ENCODE results near the gene CXCR3.
"Not testable (repeated sequence)": the region's sequence is repeated elsewhere in the genome, so short reads cannot be mapped to it uniquely, and the experiment has no call there.

Gene CXCR3

DNA sequence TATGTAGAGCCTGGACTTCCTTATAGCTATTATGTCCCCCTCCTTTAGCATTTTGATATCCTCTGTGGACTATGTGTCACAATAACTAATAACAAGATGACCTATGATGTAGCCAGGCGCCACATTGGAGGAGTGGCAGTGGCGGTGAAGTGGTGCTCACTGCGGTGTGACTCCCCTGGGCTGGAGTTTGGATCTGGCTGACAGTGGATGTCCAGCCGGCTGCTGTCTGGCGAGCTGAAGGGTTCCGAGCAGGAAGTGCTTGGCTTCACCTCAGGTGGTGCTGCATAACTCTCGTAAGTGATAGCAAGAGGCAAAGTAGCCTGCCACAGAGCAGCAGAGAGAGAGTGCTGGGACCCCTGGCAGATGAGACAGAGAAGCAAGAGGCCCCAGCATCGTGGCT is 25.1 kb downstream of the CXCR3 start:
- H3K4me3 ChIP-seq (ENCODE audit: low read depth in 1 of 2, low read length in 2 of 2); H3K9ac ChIP-seq (ENCODE audit: low read depth in 1 of 2, low read length in 2 of 2); H3K4me1 ChIP-seq (ENCODE audit: control insufficient read depth in 1 of 2, insufficient read depth in 2 of 2, low read length in 2 of 2); H3K9me3 ChIP-seq (ENCODE audit: control insufficient read depth in 1 of 2, low read length in 2 of 2); H3K27ac ChIP-seq (ENCODE audit: low read depth, low read length); H3K27me3 ChIP-seq (ENCODE audit: control insufficient read depth in 1 of 2, insufficient read depth in 2 of 2, low read length in 2 of 2): not testable (repeated sequence)
- peaks cover 0 to 12% of the 10 kb centered on the region in 2 donors for H3K36me3 ChIP-seq (ENCODE audit: control insufficient read depth in 1 of 2, insufficient read depth in 2 of 2, low read length in 2 of 2)

DNA sequence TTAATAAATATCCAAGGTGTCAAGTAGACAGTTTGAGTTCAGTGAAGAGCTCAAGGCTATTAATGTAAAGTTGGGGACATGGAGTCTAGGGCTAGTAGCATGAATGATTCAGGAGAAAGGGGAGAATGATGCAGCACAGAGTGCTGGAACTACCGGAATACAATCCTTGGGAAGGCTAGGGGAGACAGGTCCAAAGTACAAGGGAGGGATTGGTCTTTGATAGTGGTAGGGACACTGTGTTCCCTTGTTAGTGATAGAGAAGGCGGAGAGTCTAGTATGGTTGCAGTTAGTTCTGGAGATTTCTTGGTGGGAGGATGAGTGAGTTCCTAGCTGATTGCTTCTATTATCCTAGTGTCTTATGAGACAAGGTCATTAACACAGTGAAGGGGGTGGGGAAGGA is 31.4 kb downstream of the CXCR3 start:
- Histone ChIP-seq H3K9ac (ENCODE audit: low read depth in 1 of 2, low read length in 2 of 2) (no peak overlapping the region), H3K9me3 (ENCODE audit: control insufficient read depth in 1 of 2, low read length in 2 of 2) (no peaks in the 10 kb centered on the region), H3K36me3 (ENCODE audit: control insufficient read depth in 1 of 2, insufficient read depth in 2 of 2, low read length in 2 of 2) (no peaks in the 10 kb centered on the region), H3K4me3 (ENCODE audit: low read depth in 1 of 2, low read length in 2 of 2) (no peak overlapping the region), H3K27ac (ENCODE audit: low read depth, low read length) (no peak overlapping the region), H3K4me1 (ENCODE audit: control insufficient read depth in 1 of 2, insufficient read depth in 2 of 2, low read length in 2 of 2) (no peaks in the 10 kb centered on the region), H3K27me3 (ENCODE audit: control insufficient read depth in 1 of 2, insufficient read depth in 2 of 2, low read length in 2 of 2) (no peaks in the 10 kb centered on the region)

DNA sequence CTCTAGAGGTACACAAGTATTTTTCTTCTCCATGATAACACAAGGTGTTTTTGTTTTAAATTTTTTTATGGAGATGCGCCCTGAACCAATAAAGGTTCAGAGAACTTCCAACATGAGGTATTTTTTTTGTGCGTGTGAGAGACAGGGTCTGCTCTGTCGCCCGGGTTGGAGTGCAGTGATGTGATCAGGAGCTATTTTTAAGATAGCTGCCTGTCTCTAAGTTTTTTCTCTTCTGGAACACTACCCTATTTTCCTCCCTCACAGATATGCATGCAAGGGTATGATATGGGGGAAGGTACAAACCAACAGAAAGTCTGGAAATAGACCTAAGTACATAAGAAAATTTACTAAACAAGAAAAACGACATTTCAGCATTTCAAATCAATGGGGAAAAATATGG is 37.1 kb downstream of the CXCR3 start:
- H3K36me3 ChIP-seq (ENCODE audit: control insufficient read depth in 1 of 2, insufficient read depth in 2 of 2, low read length in 2 of 2), result peaks cover 0 to 3% of the 10 kb centered on the region in 2 donors
- no peaks in the 10 kb centered on the region for H3K4me1 ChIP-seq (ENCODE audit: control insufficient read depth in 1 of 2, insufficient read depth in 2 of 2, low read length in 2 of 2)
- no peak overlapping the region for H3K27ac ChIP-seq (ENCODE audit: low read depth, low read length)
- H3K9me3 ChIP-seq (ENCODE audit: control insufficient read depth in 1 of 2, low read length in 2 of 2), result no peaks in the 10 kb centered on the region
- H3K27me3 ChIP-seq (ENCODE audit: control insufficient read depth in 1 of 2, insufficient read depth in 2 of 2, low read length in 2 of 2), result no peaks in the 10 kb centered on the region
- H3K9ac ChIP-seq (ENCODE audit: low read depth in 1 of 2, low read length in 2 of 2), result no peak overlapping the region
- no peak overlapping the region for H3K4me3 ChIP-seq (ENCODE audit: low read depth in 1 of 2, low read length in 2 of 2)

- Histone ChIP-seq H3K9me3 (ENCODE audit: control insufficient read depth in 1 of 2, low read length in 2 of 2) (no peaks in the 10 kb centered on the region), H3K27me3 (ENCODE audit: control insufficient read depth in 1 of 2, insufficient read depth in 2 of 2, low read length in 2 of 2) (no peaks in the 10 kb centered on the region), H3K27ac (ENCODE audit: low read depth, low read length) (no peak overlapping the region), H3K36me3 (ENCODE audit: control insufficient read depth in 1 of 2, insufficient read depth in 2 of 2, low read length in 2 of 2) (peaks cover 0 to 5% of the 10 kb centered on the region in 2 donors), H3K4me1 (ENCODE audit: control insufficient read depth in 1 of 2, insufficient read depth in 2 of 2, low read length in 2 of 2) (no peaks in the 10 kb centered on the region), H3K9ac (ENCODE audit: low read depth in 1 of 2, low read length in 2 of 2) (no peak overlapping the region), H3K4me3 (ENCODE audit: low read depth in 1 of 2, low read length in 2 of 2) (no peak overlapping the region)
Measured at GRCh38 chrX:71579990-71580380, 38.3 kb downstream of the CXCR3 start.

DNA sequence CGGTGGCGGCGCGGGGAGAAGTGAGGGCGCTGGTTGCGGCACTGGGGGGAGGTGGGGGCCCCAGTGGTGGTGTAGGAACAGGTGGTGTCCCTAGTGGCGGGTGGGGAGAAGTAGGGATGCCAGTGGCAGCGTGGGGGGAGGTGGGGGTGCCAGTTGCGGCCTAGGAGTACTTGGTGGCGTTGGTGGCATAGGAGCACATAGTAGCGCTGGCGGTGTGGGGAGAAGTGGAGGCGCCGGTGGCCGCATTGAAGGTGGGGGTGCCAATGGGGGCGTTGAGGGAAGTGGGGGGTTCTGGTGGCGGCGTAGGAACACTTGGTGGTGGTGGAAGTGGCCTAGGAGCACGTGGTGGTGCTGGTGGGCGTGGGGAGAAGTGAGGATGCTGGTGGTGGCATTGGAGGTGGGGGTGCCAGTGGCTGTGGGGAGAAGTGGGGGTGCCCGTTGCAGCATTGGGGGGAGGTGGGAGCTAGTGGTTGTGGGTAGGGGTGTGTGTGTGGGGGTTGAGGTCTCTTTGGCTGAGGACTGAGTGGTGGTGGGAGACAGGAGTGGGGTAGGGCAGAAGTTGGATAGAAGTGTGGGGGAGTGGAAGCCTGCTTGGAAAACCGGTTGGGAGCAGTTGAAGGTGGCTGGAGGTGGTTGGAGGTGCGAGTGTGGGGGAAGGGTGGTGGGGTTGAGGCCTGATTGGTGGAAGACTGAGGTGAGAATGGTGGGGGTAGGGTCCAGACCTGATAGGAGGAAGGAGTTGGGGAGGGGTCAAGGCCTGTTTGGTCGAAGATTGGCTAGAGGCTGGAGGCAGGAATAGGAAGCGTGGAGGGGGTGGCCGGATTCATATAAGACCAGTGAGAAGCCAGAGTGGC is 38.9 kb downstream of the CXCR3 start:
- H3K4me1 ChIP-seq (ENCODE audit: control insufficient read depth in 1 of 2, insufficient read depth in 2 of 2, low read length in 2 of 2), result no peaks in the 10 kb centered on the region
- no peaks in the 10 kb centered on the region for H3K9me3 ChIP-seq (ENCODE audit: control insufficient read depth in 1 of 2, low read length in 2 of 2)
- H3K27ac ChIP-seq (ENCODE audit: low read depth, low read length), result no peak overlapping the region
- no peak overlapping the region for H3K4me3 ChIP-seq (ENCODE audit: low read depth in 1 of 2, low read length in 2 of 2)
- no peak overlapping the region for H3K9ac ChIP-seq (ENCODE audit: low read depth in 1 of 2, low read length in 2 of 2)
- H3K36me3 ChIP-seq (ENCODE audit: control insufficient read depth in 1 of 2, insufficient read depth in 2 of 2, low read length in 2 of 2), result peaks cover 0 to 10% of the 10 kb centered on the region in 2 donors
- H3K27me3 ChIP-seq (ENCODE audit: control insufficient read depth in 1 of 2, insufficient read depth in 2 of 2, low read length in 2 of 2), result no peaks in the 10 kb centered on the region

DNA sequence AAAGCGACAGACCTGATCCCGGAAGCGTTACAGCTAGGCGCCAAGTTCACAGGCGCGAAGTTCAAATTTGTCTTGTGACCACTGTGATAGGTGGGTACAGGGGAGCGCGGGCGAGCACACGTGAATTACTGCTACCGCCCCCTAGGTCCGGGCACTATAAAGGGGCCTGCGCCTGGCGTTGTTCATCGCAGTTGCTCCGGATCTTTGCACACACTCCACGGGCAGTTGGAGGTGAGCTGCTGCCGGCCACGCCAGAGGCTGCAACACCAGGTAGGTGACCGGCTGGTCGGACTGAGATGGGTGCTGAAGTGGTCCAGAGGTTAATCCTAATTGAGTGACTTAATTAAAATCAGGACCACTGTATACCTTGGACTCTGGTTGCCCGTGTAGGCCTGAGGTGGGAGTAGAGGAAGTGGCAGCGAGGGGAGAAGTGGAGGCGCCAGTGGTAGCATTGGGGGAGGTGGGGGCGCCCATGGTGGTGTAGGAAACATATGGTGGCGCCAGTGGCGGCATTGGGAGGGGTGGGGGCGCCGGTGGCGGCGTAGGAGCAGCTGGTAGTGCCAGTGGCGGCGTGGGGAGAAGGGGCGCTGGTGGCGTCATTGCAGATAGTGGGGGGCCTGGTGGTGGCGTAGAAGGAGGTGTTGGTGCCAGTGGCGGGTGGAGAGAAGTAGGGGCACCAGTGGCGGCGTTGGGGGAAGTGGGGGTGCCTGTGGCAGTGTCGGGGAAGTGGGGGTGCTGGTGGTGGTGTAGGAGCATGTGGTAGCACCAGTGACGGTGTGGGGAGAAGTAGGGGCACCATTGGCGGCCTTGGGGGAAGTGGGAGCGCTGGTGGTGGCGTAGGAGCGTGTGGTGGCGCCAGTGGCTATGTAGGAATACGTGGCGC is 39.8 kb downstream of the CXCR3 start, which contains the start of gene GCNA:
Gene GCNA, plus strand, starts transcription at position 185 of the 883 bp plus-strand sequence. CDS start 2,385 bp downstream, outside the sequence.
- H3K27ac ChIP-seq (ENCODE audit: low read depth, low read length), result no peak within 1 kb of the TSS
- no peak within 1 kb of the TSS for H3K4me3 ChIP-seq (ENCODE audit: low read depth in 1 of 2, low read length in 2 of 2)

DNA sequence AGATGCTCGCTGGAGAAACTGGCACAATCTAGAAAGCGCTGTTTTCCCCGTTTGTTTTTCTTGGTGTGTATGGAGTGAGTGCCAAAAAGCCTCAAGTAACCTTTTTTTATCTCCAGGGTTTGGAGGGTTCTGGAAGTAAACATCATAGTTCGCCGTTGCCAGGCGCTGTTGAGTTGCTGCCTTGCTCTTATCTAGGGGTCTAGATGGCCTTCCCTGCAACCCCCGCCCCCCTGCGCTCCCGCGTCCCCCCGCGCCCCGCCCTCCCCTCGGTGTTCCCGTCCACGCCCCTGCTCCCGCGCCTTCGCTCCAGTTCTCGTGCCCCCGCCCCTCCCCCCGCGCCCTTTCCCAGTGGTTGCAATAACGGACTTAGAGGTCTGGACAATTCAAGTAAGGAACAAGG is 40.6 kb downstream of the CXCR3 start:
- peaks cover 6 to 24% of the 10 kb centered on the region in 2 donors for H3K36me3 ChIP-seq (ENCODE audit: control insufficient read depth in 1 of 2, insufficient read depth in 2 of 2, low read length in 2 of 2)
- no peak overlapping the region for H3K9ac ChIP-seq (ENCODE audit: low read depth in 1 of 2, low read length in 2 of 2)
- no peak overlapping the region for H3K4me3 ChIP-seq (ENCODE audit: low read depth in 1 of 2, low read length in 2 of 2)
- no peaks in the 10 kb centered on the region for H3K9me3 ChIP-seq (ENCODE audit: control insufficient read depth in 1 of 2, low read length in 2 of 2)
- no peaks in the 10 kb centered on the region for H3K27me3 ChIP-seq (ENCODE audit: control insufficient read depth in 1 of 2, insufficient read depth in 2 of 2, low read length in 2 of 2)
- H3K4me1 ChIP-seq (ENCODE audit: control insufficient read depth in 1 of 2, insufficient read depth in 2 of 2, low read length in 2 of 2), result no peaks in the 10 kb centered on the region
- no peak overlapping the region for H3K27ac ChIP-seq (ENCODE audit: low read depth, low read length)

More for the DNA sequence above, 39.8 kb downstream of the CXCR3 start, which contains the start of gene GCNA:
- Histone ChIP-seq H3K9ac (ENCODE audit: low read depth in 1 of 2, low read length in 2 of 2) (no peak within 1 kb of the TSS), H3K9me3 (ENCODE audit: control insufficient read depth in 1 of 2, low read length in 2 of 2) (no peaks in the 10 kb centered on the region), H3K27me3 (ENCODE audit: control insufficient read depth in 1 of 2, insufficient read depth in 2 of 2, low read length in 2 of 2) (no peaks in the 10 kb centered on the region), H3K36me3 (ENCODE audit: control insufficient read depth in 1 of 2, insufficient read depth in 2 of 2, low read length in 2 of 2) (peaks cover 0 to 18% of the 10 kb centered on the region in 2 donors), H3K4me1 (ENCODE audit: control insufficient read depth in 1 of 2, insufficient read depth in 2 of 2, low read length in 2 of 2) (no peaks in the 10 kb centered on the region)

- no peak overlapping the region for H3K4me3 ChIP-seq (ENCODE audit: low read depth in 1 of 2, low read length in 2 of 2)
- no peaks in the 10 kb centered on the region for H3K4me1 ChIP-seq (ENCODE audit: control insufficient read depth in 1 of 2, insufficient read depth in 2 of 2, low read length in 2 of 2)
- H3K27me3 ChIP-seq (ENCODE audit: control insufficient read depth in 1 of 2, insufficient read depth in 2 of 2, low read length in 2 of 2), result no peaks in the 10 kb centered on the region
- H3K9me3 ChIP-seq (ENCODE audit: control insufficient read depth in 1 of 2, low read length in 2 of 2), result no peaks in the 10 kb centered on the region
- no peak overlapping the region for H3K27ac ChIP-seq (ENCODE audit: low read depth, low read length)
- peaks cover 7 to 35% of the 10 kb centered on the region in 2 donors for H3K36me3 ChIP-seq (ENCODE audit: control insufficient read depth in 1 of 2, insufficient read depth in 2 of 2, low read length in 2 of 2)
- H3K9ac ChIP-seq (ENCODE audit: low read depth in 1 of 2, low read length in 2 of 2), result no peak overlapping the region
Measured at GRCh38 chrX:71573590-71573989, 44.7 kb downstream of the CXCR3 start.

DNA sequence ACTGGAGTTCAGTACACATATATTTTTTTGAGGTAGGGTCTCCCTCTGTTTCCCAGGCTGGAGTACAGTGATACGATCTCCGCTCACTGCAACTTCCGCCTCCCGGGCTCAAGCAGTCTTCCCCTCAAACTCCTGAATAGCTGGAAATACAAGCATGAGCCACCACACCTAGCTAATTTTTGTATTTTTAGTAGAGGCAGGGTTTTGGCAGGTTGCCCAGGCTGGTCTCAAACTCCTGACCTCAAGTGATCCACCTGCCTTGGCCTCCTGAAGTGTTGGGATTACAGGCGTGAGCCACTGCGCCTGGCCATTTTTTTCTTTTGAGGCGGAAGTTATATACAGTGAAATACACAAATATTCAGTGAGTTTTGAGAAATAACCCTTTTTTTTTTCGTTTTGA is 46.9 kb downstream of the CXCR3 start:
- H3K27me3 ChIP-seq (ENCODE audit: control insufficient read depth in 1 of 2, insufficient read depth in 2 of 2, low read length in 2 of 2); H3K4me1 ChIP-seq (ENCODE audit: control insufficient read depth in 1 of 2, insufficient read depth in 2 of 2, low read length in 2 of 2); H3K9me3 ChIP-seq (ENCODE audit: control insufficient read depth in 1 of 2, low read length in 2 of 2); H3K9ac ChIP-seq (ENCODE audit: low read depth in 1 of 2, low read length in 2 of 2); H3K4me3 ChIP-seq (ENCODE audit: low read depth in 1 of 2, low read length in 2 of 2); H3K27ac ChIP-seq (ENCODE audit: low read depth, low read length): not testable (repeated sequence)
- peaks cover 16 to 48% of the 10 kb centered on the region in 2 donors for H3K36me3 ChIP-seq (ENCODE audit: control insufficient read depth in 1 of 2, insufficient read depth in 2 of 2, low read length in 2 of 2)

Data from duodenal mucosa (tissue), 2 donors.